Gastrocnemius medialis (tissue), 4 donors: Measurements from ENCODE around the gene HIP1R.

Experiments used
- POLR2A ChIP-seq, 2 donors: fragments of 450-650 bp; IDR thresholded peaks; one replicate each; pipeline ENCODE4 v1.6.1; 2017; ENCODE audit warnings: antibody characterized with exemption in 2 of 2, mild to moderate bottlenecking in 2 of 2, moderate library complexity in 2 of 2
- TF ChIP-seq, protein P1 (sequence below), 5 experiments: fragments of 450-650 bp in 3 of 5; fragments of 200-600 bp in 2 of 5; sonication (generic) in 2 of 5; IDR thresholded peaks in 4 of 5; conservative IDR thresholded peaks in 1 of 5; 1 replicate in 4 of 5; 2 replicates in 1 of 5; pipeline ENCODE4 v1.5.1; 2016 to 2019; ENCODE audit warnings: antibody characterized with exemption in 5 of 5, mild to moderate bottlenecking in 3 of 5, moderate library complexity in 3 of 5

DNA sequence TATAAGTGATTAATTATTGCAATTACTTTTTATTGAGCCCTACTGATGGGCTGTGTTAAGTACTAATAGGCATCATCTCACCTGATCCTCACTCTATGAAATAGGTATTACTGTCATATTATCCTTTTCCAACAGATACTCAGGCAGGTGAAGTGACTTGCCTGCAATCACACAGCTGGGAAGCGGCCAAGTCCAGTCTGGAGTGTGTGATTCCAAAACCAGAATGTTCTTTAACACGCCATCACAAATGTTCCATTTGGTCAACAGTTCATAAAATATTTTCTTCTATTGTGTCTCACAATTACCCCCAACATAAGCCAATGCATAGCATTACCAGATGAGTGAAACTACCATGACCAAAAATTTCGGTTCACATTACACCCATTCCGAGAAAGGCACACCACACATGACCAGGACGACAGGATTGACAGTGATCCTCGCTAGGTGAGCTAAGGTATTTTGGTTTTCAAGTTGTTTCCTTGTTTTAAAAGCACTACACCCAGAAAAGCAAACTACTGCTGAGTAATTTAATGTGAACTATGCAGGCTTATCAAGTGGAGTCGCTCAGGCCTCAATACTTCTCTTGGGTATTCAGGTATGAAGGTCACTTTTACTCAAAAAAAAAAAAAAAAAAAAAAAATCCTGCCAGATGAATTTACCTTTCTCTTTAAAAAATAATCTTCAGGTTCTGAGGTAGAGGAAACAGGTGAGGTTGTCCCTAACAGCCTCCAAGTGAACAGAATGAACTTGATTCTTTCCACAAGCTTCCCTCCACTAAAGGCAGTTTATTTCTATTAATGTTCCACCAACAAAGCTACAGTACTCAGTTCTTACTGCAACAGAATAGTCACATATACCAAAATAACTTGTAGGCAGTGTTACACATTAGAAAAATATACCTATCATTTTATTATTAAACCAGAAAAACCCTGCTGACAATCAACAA lies 58.2 kb downstream of the HIP1R start:
- no peak for TF ChIP-seq POLR2A (IDR thresholded peaks at IDR 0.05)
- TF ChIP-seq, protein P1, sequence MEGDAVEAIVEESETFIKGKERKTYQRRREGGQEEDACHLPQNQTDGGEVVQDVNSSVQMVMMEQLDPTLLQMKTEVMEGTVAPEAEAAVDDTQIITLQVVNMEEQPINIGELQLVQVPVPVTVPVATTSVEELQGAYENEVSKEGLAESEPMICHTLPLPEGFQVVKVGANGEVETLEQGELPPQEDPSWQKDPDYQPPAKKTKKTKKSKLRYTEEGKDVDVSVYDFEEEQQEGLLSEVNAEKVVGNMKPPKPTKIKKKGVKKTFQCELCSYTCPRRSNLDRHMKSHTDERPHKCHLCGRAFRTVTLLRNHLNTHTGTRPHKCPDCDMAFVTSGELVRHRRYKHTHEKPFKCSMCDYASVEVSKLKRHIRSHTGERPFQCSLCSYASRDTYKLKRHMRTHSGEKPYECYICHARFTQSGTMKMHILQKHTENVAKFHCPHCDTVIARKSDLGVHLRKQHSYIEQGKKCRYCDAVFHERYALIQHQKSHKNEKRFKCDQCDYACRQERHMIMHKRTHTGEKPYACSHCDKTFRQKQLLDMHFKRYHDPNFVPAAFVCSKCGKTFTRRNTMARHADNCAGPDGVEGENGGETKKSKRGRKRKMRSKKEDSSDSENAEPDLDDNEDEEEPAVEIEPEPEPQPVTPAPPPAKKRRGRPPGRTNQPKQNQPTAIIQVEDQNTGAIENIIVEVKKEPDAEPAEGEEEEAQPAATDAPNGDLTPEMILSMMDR (IDR thresholded peaks at IDR 0.05 in 4 of 5, conservative IDR thresholded peaks at IDR 0.05 in 1 of 5): no peak
